Measurements from ENCODE around the gene DGKE.

Gene DGKE

GRCh38 chr17:56880133-56880532 is 46.2 kb downstream of the DGKE start:
- no peak for DNase-seq

GRCh38 chr17:56880571-56880970 is 46.6 kb downstream of the DGKE start:
- no peaks in the 10 kb centered on the region for H3K4me1 ChIP-seq
- H3K27me3 ChIP-seq, result peaks cover 19% of the 10 kb centered on the region; the same call in 1 of the 2 replicates
- H3K4me3 ChIP-seq (ENCODE audit: low read depth, low read length), result no peak overlapping the region
- no peaks in the 10 kb centered on the region for H3K9me3 ChIP-seq
- H3K36me3 ChIP-seq, result no peaks in the 10 kb centered on the region
- no peak for TF ChIP-seq CTCF (IDR thresholded peaks at IDR 0.05; ENCODE audit: low read depth, low read length)
- DNase-seq, result no peak

More at GRCh38 chr17:56880133-56880532, 46.2 kb downstream of the DGKE start:
- H3K9me3 ChIP-seq, result no peaks in the 10 kb centered on the region
- peaks cover 19% of the 10 kb centered on the region; the same call in 1 of the 2 replicates for H3K27me3 ChIP-seq
- no peak overlapping the region for H3K4me3 ChIP-seq (ENCODE audit: low read depth, low read length)
- H3K36me3 ChIP-seq, result no peaks in the 10 kb centered on the region
- TF ChIP-seq CTCF (IDR thresholded peaks at IDR 0.05; ENCODE audit: low read depth, low read length), result no peak
- no peaks in the 10 kb centered on the region for H3K4me1 ChIP-seq

- Histone ChIP-seq H3K36me3 (no peaks in the 10 kb centered on the region), H3K4me3 (ENCODE audit: low read depth, low read length) (no peak overlapping the region), H3K9me3 (no peaks in the 10 kb centered on the region), H3K4me1 (no peaks in the 10 kb centered on the region), H3K27me3 (peaks cover 10% of the 10 kb centered on the region; the same call in 1 of the 2 replicates)
- no peak for DNase-seq
- no peak for TF ChIP-seq CTCF (IDR thresholded peaks at IDR 0.05; ENCODE audit: low read depth, low read length)
These were observed 47.8 kb downstream of the DGKE start for GRCh38 chr17:56881685-56882295.

- Histone ChIP-seq H3K4me1 (no peaks in the 10 kb centered on the region), H3K4me3 (ENCODE audit: low read depth, low read length) (no peak overlapping the region), H3K9me3 (no peaks in the 10 kb centered on the region; the same call in 1 of the 2 replicates), H3K27me3 (peaks cover 6% of the 10 kb centered on the region; the same call in 1 of the 2 replicates), H3K36me3 (no peaks in the 10 kb centered on the region)
- no peak for DNase-seq
- TF ChIP-seq CTCF (IDR thresholded peaks at IDR 0.05; ENCODE audit: low read depth, low read length), result no peak
These were observed 49.7 kb downstream of the DGKE start for GRCh38 chr17:56883616-56884015.

GRCh38 chr17:56884483-56885311 is 50.7 kb downstream of the DGKE start:
- TF ChIP-seq CTCF (IDR thresholded peaks at IDR 0.05; ENCODE audit: low read depth, low read length), result no peak
- Histone ChIP-seq H3K36me3 (no peaks in the 10 kb centered on the region), H3K27me3 (peaks cover 6% of the 10 kb centered on the region; the same call in 1 of the 2 replicates), H3K9me3 (no peaks in the 10 kb centered on the region; the same call in 1 of the 2 replicates), H3K4me1 (no peaks in the 10 kb centered on the region), H3K4me3 (ENCODE audit: low read depth, low read length) (no peak overlapping the region)
- no peak for DNase-seq

GRCh38 chr17:56885312-56885657 is 51.3 kb downstream of the DGKE start:
- peaks cover 5% of the 10 kb centered on the region; the same call in 1 of the 2 replicates for H3K27me3 ChIP-seq
- no peaks in the 10 kb centered on the region; the same call in 1 of the 2 replicates for H3K9me3 ChIP-seq
- H3K36me3 ChIP-seq, result no peaks in the 10 kb centered on the region
- no peak for TF ChIP-seq CTCF (IDR thresholded peaks at IDR 0.05; ENCODE audit: low read depth, low read length)
- H3K4me1 ChIP-seq, result no peaks in the 10 kb centered on the region
- no peak for DNase-seq
- H3K4me3 ChIP-seq (ENCODE audit: low read depth, low read length), result no peak overlapping the region

Measured in BE2C (cell line).